ENCODE measurements around the gene LBP.
"Not testable (repeated sequence)": the region's sequence is repeated elsewhere in the genome, so short reads cannot be mapped to it uniquely, and the experiment has no call there.

LBP gene

GRCh38 chr20:38346247-38346651, at the start of gene LBP:
Gene LBP (plus strand): TSS chr20:38346482. CDS start chr20:38346517, 35 bp downstream.
- DNase-seq (ENCODE audit: low read depth in 2 of 2) = no peak

- no peak for DNase-seq (ENCODE audit: low read depth in 2 of 2)
Observed at GRCh38 chr20:38297916-38298674, 48.2 kb upstream of the LBP start.

- DNase-seq (ENCODE audit: low read depth in 2 of 2) = no peak
Observed at GRCh38 chr20:38298768-38299288, 47.5 kb upstream of the LBP start.

- DNase-seq (ENCODE audit: low read depth in 2 of 2) = no peak
Observed at GRCh38 chr20:38299963-38300362, 46.3 kb upstream of the LBP start.

DNA sequence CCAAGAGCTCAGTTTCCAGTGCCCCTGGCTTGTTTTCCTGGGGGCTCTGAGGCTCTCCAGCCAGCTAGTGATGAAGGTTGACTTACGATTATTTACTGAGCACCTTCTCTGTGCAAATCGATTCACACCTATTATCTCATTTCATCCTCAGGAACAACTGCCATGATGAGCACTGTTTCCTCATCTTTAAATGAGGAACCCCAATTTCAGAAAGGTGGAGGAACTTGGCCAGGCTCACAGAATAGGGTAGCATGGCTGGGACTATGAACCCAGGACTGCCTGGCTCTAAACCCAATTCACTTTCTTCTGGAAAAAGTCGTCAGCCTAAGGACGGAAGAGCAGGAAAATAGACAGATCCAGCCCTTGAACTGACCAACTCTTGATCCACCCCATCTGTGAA, 45.8 kb upstream of the LBP start:
- no peak for DNase-seq (ENCODE audit: low read depth in 2 of 2)

DNA sequence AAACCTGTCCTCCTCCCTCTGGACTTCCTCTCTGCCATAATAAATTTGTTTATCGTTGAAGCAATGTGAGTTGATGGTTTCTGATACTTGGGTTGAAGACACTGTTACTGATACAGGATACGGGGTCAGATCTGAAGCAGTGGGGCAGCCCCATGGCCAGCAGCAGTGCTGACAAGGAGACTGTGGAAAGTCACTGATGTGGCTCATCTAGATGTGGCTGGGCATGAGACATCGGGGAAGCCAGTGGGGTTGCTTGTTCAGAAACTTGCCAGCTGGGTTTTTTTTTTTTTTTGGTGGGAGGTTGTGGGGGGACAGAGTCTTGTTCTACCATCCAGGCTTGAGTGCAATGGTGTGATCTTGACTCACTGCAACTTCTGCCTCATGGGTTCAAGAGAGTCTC, 45.0 kb upstream of the LBP start:
- DNase-seq (ENCODE audit: low read depth in 2 of 2) = no peak

GRCh38 chr20:38302786-38303185, 43.5 kb upstream of the LBP start:
- DNase-seq (ENCODE audit: low read depth in 2 of 2) = no peak

- no peak for DNase-seq (ENCODE audit: low read depth in 2 of 2)
Observed at GRCh38 chr20:38303908-38304379, 42.3 kb upstream of the LBP start, which contains the start of gene BPI. Gene BPI (plus strand): TSS chr20:38304156. CDS start chr20:38304224, 68 bp downstream.

DNA sequence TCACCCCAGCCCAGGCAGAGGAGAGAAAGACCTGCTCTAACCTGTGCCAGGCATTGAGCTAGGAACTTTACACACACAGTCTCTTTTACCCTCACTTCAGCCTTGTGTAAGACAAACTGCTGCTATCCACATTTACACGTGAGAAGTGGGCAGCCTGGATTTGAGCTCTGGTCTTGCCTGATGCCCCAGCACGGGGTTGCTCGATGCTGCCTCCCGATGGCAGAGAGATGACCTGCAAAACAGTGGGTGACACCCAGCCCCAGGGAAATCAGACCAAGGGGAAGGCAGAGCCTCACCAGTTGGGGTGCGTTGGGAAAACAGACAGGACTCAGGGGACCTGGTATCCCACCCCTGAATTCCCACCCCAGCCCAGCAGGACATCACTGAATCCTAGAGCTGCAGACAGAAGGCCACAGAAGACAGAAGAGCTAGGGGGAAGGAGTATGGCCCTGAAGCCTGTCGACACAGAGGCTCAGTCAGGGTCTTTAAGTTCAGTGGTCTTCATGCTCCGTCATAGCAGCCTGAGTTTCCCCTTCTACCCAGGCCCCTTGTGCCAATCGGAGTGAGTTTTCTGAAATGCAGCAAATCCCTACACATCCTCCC, 41.3 kb upstream of the LBP start:
- peak in 1 of 2 donors; percentile 10 for DNase-seq (ENCODE audit: low read depth in 2 of 2)

DNA sequence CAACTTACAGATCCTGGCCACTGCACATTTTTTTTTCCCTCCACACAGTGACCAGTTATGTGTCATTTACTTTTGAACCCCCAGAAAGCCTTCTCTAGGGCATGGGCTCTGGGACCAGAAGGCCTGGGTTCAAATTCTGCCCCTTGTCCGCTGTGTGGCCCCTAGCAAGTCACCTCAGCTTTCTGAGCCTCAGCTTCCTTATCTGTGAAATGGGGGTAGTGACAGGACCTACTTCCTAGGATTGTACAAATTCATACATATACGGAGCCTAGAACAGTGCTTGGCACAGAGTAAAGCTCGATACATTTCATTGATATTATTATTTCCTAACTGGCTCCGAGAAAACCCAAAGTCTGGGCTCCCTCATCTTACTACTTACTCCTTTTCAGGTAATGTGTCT, 40.7 kb upstream of the LBP start:
- no peak for DNase-seq (ENCODE audit: low read depth in 2 of 2)

DNA sequence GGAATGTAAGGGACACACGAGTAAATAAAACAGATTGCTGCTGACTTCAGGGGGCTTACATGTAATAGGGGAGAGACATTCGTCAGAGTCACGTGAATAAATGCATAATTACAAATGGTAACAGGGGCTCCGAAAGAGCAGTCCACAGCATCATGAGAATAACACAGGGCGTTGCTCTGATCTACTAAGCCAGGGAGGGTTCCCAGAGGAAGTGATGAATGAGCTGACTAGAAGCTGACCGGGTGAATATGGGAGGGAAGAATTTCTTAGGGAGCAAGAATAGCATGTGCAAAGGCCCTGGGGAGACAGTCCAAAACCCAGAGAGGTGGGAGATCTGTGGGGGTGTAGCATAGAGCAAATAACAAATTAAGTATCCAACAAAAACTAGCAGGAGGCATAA, 39.9 kb upstream of the LBP start:
- DNase-seq (ENCODE audit: low read depth in 2 of 2) = no peak

DNA sequence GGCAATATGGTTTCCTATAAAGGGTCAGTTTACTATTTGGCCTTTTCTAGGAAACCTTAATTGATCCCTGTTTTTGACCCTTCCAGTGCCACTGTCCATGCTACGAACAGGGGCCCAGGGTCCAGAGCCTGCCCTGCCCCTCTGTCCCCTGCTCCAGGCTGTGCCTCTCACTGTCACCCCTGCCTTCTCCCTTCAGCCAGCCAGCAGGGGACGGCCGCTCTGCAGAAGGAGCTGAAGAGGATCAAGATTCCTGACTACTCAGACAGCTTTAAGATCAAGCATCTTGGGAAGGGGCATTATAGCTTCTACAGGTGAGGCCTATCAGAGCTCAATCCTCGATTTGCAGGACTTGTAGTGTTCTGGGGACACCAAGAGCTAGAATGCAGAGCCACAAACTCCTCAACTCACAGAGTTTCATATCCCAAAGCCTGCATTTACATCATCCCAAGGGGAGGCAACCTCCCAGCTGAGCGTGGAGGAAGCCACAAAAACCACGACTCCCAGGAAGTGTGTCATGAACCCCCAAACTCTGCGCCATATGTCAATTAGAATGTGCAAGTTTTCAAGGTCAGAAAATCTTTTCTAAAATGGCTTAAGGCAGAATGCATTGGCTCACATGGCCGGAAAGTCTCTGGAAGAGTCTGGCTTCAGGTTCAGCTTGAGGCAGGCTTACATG, 38.8 kb upstream of the LBP start:
- no peak for DNase-seq (ENCODE audit: low read depth in 2 of 2)

GRCh38 chr20:38308047-38308438, 38.2 kb upstream of the LBP start:
- DNase-seq (ENCODE audit: low read depth in 2 of 2) = no peak

DNA sequence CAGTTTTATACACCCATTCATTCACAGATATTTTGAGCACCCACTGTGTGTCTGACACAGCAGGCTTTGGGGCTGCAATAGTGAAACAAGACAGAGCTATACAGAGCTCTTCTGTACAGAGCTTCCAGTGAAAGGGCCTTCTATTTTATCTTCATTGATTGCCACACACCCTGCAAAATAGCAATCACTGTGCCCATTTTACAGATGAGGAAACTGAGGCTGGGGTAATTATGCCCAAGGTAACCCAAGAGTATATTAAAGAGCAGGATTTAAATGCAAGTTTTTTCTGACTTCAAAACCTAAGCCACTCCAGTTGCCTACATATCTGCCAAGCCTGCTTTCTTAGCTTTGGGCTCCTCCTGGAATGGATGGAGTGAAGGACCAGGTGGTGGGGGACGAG, 37.8 kb upstream of the LBP start:
- DNase-seq (ENCODE audit: low read depth in 2 of 2) = no peak

- no peak for DNase-seq (ENCODE audit: low read depth in 2 of 2)
Observed at GRCh38 chr20:38311091-38311490, 35.2 kb upstream of the LBP start.

DNA sequence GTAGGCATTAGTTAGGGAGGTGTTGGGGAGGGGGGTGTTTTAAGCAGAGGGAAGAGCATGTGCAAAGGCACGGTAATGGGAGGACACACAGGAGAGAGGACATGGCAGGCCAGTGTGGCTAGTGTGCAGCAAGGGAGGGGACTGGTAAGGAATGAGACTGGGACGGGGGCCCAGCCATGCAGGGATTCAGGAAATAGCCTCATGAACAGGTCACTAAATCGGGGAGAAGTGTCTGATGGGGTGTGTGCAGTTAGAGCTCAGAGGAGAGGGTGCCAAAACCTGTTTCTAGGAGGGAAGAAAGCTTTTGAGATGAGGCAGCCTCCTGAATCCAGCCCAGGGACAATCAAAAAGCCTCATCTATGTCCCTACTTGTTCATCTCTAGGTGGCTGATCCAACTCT, 34.8 kb upstream of the LBP start:
- no peak for DNase-seq (ENCODE audit: low read depth in 2 of 2)

DNA sequence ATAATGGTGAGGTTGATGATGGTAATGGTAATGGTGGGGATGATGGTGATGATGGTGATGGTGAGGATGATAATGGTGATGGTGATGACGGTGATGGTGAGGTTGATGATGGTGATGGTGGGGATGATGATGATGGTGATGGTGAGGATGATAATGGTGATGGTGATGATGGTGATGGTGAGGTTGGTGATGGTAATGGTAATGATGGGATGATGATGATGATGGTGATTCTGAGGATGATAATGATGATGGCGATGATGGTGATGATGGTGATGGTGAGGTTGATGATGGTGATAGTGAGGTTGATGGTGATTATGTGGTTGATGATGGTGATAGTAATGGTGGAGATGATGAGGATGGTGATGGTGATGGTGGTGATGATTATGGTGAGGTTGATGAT, 32.6 kb upstream of the LBP start:
- DNase-seq (ENCODE audit: low read depth in 2 of 2) = no peak

DNA sequence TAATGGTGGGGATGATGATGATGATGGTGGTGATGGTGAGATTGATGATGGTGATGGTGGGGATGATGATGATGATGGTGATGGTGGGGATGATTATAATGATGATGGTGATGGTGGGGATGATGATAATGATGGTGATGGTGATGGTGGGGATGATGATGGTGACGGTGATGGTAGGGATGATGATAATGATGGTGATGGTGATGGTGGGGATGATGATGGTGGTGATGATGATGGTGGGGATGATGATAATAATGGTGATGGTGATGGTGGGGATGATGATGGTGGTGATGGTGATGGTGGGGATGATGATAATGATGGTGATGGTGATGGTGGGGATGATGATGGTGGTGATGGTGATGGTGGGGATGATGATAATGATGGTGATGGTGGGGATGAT, 31.9 kb upstream of the LBP start:
- DNase-seq (ENCODE audit: low read depth in 2 of 2) = not testable (repeated sequence)

DNA sequence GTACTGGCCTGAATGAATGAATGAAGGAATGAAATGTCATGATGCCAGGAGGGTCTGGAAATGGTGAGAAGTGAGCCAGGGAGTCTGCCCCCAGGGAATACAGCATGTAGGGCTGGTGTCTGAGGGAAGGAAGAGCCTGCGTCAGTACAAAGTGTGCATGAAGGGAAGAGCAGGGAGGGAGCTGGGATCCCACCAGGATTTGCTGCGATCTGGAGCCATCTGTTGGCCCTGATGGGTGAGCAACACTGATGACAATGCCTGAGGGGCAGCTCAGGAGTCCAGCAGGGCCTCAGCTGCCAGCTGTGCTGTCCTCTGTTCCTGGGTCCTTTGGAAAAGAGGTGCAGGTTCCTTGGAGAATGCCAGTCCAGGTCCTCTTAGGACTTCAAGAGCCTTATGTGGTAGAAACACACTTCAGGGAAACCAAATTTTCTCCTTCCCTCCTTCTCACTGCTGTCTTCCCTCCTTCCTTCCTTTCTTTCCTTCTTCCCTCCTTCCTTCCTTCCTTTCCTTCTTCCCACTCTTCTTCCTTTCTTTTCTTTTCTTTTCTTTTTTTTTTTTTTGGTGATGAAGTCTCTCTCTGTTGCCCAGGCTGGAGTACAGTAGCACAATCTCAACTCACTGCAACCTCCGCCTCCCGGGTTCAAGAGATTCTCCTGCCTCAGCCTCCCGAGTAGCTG, 30.9 kb upstream of the LBP start:
- DNase-seq (ENCODE audit: low read depth in 2 of 2) = no peak

DNA sequence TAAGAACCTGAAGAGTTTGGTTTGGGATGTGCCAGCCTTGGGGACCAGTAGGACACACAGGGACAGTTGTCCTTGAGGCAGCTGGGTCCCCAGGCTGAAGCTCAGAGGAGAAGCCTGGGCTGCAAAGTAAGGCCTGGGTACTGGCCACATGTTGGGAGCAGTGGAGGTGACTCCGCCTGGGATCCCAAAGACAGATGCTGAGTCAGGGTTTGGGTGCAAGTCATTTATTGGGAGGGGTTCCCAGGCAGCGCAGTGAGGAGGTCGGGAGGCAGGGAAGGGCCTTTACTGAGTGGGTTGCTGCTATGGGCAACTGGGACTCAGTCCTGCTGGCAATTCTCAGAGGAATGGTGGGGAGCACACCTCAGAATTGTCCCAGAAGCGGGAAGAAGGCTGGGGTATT, 29.9 kb upstream of the LBP start:
- DNase-seq (ENCODE audit: low read depth in 2 of 2) = no peak

DNA sequence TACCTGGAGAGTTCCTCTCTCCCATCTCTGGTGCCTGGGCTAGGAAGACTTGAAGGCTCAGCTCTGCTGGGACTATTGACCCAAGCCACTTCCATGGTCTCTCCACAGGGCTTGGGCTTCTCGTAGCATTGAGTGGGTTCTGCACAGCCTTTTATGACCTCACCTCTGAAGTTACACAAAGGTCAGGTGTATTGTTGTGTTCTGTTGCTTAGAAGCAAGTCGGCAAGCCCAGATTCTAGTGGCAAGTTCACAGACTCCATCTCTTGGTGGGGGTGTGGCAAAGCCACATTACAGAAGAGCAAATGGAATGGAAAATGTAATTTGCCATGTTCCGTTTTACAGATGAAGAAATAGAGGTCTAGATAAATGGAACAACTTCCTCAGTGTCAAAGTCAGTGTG, 28.9 kb upstream of the LBP start:
- no peak for DNase-seq (ENCODE audit: low read depth in 2 of 2)

DNA sequence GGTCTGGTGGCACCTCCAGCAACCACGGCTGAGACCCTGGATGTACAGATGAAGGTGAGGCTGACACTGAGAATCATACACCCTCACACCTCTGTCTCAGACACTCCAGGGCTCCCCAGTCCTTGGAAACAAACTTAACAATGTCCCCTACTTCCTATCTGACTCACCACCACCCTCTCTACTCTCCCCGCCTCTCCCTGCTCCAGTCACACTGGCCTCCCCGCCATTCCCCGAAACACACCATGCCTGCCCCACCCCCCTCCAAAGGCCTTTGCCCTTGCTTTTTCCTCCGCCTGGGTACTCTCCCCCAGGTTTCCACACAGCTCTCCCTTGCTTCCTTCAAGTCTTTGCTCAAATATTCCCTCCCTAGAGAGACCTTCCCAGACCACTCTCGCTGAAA, 26.1 kb upstream of the LBP start:
- DNase-seq (ENCODE audit: low read depth in 2 of 2) = no peak
